ENCODE results near the gene CLC.

The CLC gene

DNA sequence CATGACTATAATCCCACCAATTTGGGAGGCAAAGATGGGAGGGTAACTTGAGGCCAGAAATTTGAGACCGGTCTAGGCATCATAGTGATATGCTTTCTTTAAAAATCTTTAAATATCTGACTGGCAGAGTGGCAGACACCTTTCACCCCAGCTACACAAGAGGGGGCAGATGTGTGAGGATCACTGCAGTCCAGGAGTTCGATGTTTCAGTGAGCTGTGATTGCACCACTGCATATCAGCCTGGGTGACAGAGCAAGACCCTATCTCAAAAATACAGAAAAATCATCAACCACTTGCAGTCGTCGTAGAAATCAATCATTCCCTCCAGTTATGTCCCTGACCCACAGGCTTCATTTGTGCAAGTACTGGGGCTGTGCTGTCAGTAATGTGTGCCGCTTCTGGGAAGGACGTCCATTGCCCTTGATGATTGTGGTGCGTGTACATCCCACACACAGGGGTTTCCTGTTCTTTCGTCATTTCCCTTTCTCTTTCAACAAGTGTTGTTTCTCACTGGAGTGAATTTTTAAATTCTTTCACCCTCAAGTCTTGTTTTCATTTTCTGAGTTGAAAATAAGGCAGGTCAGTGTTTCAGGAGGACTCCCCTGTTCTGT lies 32.1 kb downstream of the CLC start:
- TF ChIP-seq GATA2 (IDR thresholded peaks at IDR 0.05; ENCODE audit: low read depth, low read length) (no peak), GATA3 (IDR thresholded peaks at IDR 0.05; ENCODE audit: low read depth, low read length) (no peak)

- TF ChIP-seq GATA2 (IDR thresholded peaks at IDR 0.05; ENCODE audit: low read depth, low read length), result no peak
- TF ChIP-seq GATA3 (IDR thresholded peaks at IDR 0.05; ENCODE audit: low read depth, low read length), result no peak
Measured at GRCh38 chr19:39704181-39705044, 33.4 kb downstream of the CLC start, which contains the start of gene LGALS14. Gene LGALS14, plus strand, starts transcription at chr19:39704481. Its CDS starts 48 bp downstream, at chr19:39704529.

DNA sequence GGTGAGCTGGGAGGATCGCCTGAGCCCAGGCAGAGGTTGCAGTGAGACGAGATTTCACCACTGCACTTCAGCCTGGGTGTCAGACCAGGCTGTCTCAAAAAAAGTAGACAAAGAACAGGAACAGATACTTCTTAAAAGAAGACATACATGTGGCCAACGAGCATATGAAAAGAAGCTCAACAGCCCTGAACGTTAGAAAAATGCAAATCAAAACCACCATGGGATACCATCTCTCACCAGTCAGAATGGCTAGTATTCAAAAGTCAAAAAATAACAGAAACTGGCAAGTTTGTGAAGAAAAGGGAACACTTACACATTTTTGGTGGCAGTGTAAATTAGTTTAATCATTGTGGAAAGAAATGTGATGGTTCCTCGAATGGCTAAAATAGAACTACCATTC lies 36.5 kb downstream of the CLC start:
- TF ChIP-seq GATA2 (IDR thresholded peaks at IDR 0.05; ENCODE audit: low read depth, low read length) (no peak), GATA3 (IDR thresholded peaks at IDR 0.05; ENCODE audit: low read depth, low read length) (no peak)

- TF ChIP-seq GATA3 (IDR thresholded peaks at IDR 0.05; ENCODE audit: low read depth, low read length) (no peak), GATA2 (IDR thresholded peaks at IDR 0.05; ENCODE audit: low read depth, low read length) (no peak)
Measured at GRCh38 chr19:39698535-39698934, 39.3 kb downstream of the CLC start.

DNA sequence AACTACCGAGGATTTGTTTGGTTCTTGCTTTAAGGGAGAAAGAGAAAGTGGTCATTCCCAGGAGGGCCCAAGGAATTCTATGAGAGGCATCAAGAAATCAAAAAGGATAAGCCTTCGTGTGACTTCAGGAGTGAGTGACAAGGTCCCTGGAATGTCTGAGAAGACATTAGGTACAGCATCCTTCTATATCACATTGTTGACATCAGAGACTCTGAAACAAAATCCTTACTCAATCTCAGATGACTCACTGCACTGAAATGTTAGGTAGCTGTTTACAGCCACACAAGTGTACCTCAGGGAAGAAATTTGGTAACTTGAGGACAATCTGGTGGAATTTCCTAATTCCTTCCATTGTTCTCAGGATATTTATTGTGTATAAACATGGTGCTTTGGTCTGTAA lies 41.4 kb downstream of the CLC start:
- TF ChIP-seq GATA3 (IDR thresholded peaks at IDR 0.05; ENCODE audit: low read depth, low read length) (no peak), GATA2 (IDR thresholded peaks at IDR 0.05; ENCODE audit: low read depth, low read length) (no peak)

DNA sequence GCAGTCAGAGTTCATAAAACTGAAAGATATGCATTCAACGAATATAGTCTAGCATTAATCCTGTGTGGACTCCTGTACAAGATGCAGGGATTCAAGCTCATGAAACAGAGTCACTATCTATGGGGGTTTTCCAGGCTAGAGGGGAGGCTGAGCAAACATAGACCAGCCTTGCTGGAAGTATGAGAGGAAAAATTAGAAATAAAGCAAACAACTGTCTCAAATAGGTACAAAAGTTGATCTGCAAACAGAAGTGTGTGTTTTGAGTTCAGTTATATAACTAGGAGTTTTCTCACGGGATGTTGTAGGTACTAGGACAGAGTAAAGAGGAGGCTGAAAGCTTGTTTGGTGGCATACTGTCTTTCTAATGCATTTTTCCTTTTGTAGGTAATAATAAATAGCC lies 42.1 kb downstream of the CLC start:
- TF ChIP-seq GATA2 (IDR thresholded peaks at IDR 0.05; ENCODE audit: low read depth, low read length) (no peak), GATA3 (IDR thresholded peaks at IDR 0.05; ENCODE audit: low read depth, low read length) (no peak)

- no peak for TF ChIP-seq GATA3 (IDR thresholded peaks at IDR 0.05; ENCODE audit: low read depth, low read length)
- TF ChIP-seq GATA2 (IDR thresholded peaks at IDR 0.05; ENCODE audit: low read depth, low read length), result no peak
Measured at GRCh38 chr19:39692822-39693221, 45.0 kb downstream of the CLC start.

DNA sequence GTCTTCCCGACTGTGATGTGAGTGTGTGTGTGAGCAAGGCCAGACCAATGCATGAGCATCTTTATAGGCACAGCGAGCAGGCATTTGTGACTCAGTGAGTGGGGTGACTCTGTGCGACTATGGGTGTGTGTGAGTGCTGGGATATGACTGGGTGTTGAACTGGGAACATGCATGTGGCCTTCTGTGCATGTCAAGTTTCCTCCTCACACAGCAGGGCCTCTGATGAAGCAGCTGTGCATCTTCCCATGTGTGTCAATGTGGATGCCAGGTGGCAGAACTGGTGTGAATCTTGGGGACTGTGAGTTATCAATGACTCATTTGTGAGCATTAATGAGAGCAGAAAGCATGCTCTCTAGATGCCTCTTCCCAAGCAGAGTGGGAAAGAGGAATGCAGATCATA lies 45.7 kb downstream of the CLC start:
- no peak for TF ChIP-seq GATA2 (IDR thresholded peaks at IDR 0.05; ENCODE audit: low read depth, low read length)
- TF ChIP-seq GATA3 (IDR thresholded peaks at IDR 0.05; ENCODE audit: low read depth, low read length), result no peak

- TF ChIP-seq GATA2 (IDR thresholded peaks at IDR 0.05; ENCODE audit: low read depth, low read length) (no peak), GATA3 (IDR thresholded peaks at IDR 0.05; ENCODE audit: low read depth, low read length) (no peak)
Measured at GRCh38 chr19:39686739-39687138, 51.1 kb downstream of the CLC start.

- TF ChIP-seq GATA3 (IDR thresholded peaks at IDR 0.05; ENCODE audit: low read depth, low read length) (no peak), GATA2 (IDR thresholded peaks at IDR 0.05; ENCODE audit: low read depth, low read length) (no peak)
Measured at GRCh38 chr19:39684267-39684666, 53.6 kb downstream of the CLC start.

GRCh38 chr19:39681416-39681815 lies 56.4 kb downstream of the CLC start:
- TF ChIP-seq GATA2 (IDR thresholded peaks at IDR 0.05; ENCODE audit: low read depth, low read length) (no peak), GATA3 (IDR thresholded peaks at IDR 0.05; ENCODE audit: low read depth, low read length) (no peak)

Data from SH-SY5Y (cell line).